ENCODE measurements around the gene SEL1L3. TPM values are rescaled to one million over a fixed set of nuclear protein-coding genes. Genes with fewer than 3 reads are reported as not detected.

The SEL1L3 gene
- total RNA-seq, 1 experiment from 2014 or later = 74.7 TPM

DNA sequence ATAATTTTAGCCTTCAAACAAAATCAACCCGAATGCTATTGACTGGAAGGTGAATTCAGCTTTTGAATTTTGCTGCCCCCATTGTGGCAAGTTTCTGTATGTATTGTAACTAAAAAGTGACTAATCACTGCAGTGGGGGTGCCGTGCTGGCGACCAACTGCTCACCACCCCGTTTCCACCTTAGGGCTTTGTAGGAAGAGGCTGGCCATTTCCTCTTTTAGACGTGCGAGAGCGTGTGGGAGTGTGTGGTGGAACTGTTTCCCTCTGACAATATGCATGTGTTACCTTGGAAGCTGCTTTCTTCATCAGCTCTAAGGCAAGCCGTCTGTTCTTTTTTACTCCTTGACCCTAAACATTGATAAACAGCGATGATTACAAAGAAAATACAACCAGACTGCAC lies 78.8 kb downstream of the SEL1L3 start:
- in situ Hi-C loops (cut with HindIII; ENCODE audit: low pct_unique_long_range_greater_than_20kb, low sequenced_read_pairs) = loop anchor here (25.0 kb wide), 1 partner anchor 347 kb away; no protein-coding TSS in a partner anchor
- DNase-seq (ENCODE audit: low read depth, low spot score) = no peak

DNA sequence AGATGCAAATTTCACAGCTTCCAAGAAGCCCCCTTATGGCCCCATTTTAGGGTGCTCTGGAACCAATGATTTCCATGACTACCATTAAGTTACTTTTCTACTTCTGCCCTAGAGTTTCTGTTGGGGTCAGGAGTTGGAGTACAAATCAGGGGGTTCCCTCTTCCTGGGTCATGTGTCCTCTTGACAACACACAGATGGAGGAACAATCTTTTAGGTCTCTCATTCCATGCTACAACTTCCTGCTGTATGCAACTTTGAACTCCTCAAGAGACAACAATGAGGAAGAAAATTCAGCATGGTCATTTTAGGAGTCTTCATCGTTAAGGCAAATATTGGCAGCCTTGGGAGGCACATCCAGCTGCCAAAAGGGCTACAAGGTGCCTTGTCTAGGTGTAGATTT lies 79.7 kb downstream of the SEL1L3 start:
- no peak for DNase-seq (ENCODE audit: low read depth, low spot score)
- in situ Hi-C loops (cut with HindIII; ENCODE audit: low pct_unique_long_range_greater_than_20kb, low sequenced_read_pairs) = loop anchor here (25.0 kb wide), 1 partner anchor 346 kb away; no protein-coding TSS in a partner anchor

GRCh38 chr4:25782482-25782881 lies 80.3 kb downstream of the SEL1L3 start:
- no peak for DNase-seq (ENCODE audit: low read depth, low spot score)
- in situ Hi-C loops (cut with HindIII; ENCODE audit: low pct_unique_long_range_greater_than_20kb, low sequenced_read_pairs) = loop anchor here (25.0 kb wide), 1 partner anchor 345 kb away; no protein-coding TSS in a partner anchor

DNA sequence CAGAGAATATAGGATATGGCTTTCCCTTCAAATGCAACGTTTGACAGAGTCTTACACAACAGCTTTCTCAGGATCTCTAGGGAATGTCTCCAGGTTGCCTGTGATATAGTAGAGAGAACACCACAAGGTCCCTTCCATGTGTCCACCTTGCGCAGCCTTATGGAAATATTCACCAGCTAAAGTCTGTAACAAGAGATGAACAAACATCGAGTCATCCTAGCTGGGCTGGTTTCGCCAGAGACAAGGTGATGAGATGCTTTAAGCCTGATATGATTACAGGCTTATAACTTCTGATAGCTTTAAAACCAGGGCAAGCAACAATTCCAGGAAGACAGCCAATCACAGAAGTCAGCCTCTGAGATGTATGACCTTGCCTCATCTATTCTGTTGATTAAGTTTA lies 83.8 kb downstream of the SEL1L3 start:
- in situ Hi-C loops (cut with HindIII; ENCODE audit: low pct_unique_long_range_greater_than_20kb, low sequenced_read_pairs) = loop anchor here (25.0 kb wide), 1 partner anchor 342 kb away; no protein-coding TSS in a partner anchor

GRCh38 chr4:25776795-25777194 lies 86.0 kb downstream of the SEL1L3 start:
- in situ Hi-C loops (cut with HindIII; ENCODE audit: low pct_unique_long_range_greater_than_20kb, low sequenced_read_pairs) = loop anchor here (25.0 kb wide), 1 partner anchor 339 kb away; no protein-coding TSS in a partner anchor
- no peak for DNase-seq (ENCODE audit: low read depth, low spot score)

More for the DNA sequence above, 83.8 kb downstream of the SEL1L3 start:
- DNase-seq (ENCODE audit: low read depth, low spot score) = no peak

DNA sequence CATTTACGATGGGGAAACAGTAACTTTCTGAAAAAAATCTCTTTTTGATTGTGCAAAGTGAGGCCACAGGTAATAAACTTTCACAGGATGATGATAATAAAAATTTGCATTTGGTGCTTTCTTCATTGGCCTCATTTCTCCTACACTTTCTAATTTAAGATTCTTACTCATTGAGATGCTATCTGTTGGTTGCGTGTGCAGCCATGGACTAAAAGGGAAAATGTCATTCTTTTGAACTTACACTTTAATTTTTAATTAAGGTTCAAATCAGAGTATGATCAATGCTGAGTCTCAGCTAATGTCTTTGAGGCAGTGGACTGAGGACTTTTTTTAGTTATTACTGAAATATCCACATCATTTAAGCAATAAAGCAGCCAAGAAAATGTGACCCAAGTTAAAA lies 87.6 kb downstream of the SEL1L3 start:
- in situ Hi-C loops (cut with HindIII; ENCODE audit: low pct_unique_long_range_greater_than_20kb, low sequenced_read_pairs) = loop anchor here (25.0 kb wide), 1 partner anchor 338 kb away; no protein-coding TSS in a partner anchor
- no peak for DNase-seq (ENCODE audit: low read depth, low spot score)

- in situ Hi-C loops (cut with HindIII; ENCODE audit: low pct_unique_long_range_greater_than_20kb, low sequenced_read_pairs) = no loop called here
- DNase-seq (ENCODE audit: low read depth, low spot score) = no peak
Observed at GRCh38 chr4:25773358-25773757, 89.4 kb downstream of the SEL1L3 start.

DNA sequence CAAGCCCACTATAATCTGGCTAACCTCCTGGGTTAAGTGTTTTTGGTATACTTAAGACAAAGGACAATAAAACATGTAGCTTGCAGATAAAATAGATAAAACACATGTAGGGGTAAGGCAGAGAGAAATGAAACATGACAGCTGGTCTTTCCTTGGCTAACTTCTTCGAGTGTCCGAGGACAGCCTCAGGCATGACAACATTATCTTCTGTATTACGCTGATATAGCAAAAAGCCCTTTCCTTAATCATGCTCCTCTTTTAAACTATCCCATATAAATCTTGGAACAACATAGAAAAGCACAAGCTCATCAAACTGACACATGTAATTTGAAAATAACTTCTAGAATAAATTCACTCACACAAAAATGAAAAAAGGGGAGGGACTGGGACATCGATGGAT lies 91.1 kb downstream of the SEL1L3 start:
- in situ Hi-C loops (cut with HindIII; ENCODE audit: low pct_unique_long_range_greater_than_20kb, low sequenced_read_pairs) = no loop called here
- DNase-seq (ENCODE audit: low read depth, low spot score) = no peak

- no peak for DNase-seq (ENCODE audit: low read depth, low spot score)
- in situ Hi-C loops (cut with HindIII; ENCODE audit: low pct_unique_long_range_greater_than_20kb, low sequenced_read_pairs) = no loop called here
Observed at GRCh38 chr4:25770847-25771246, 91.9 kb downstream of the SEL1L3 start.

DNA sequence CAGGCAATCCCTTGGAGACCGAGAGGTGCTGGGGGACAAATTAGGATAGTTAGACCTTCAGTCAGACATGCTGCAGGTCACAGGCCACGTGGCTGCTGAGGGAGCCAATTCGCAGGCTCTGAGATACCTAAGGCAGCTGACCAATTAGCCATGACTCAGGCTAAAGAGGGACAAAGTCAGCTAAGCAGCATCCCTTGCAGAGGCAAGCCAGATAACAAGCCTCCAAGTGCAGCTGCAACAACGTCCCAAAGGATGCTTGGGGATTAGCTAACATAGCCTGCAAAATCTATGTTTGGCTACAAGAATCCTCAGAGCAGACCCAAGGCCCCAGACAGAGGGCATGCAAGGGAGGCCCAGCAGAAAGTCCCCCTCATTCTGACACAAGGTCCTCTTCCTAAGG lies 93.5 kb downstream of the SEL1L3 start:
- no peak for DNase-seq (ENCODE audit: low read depth, low spot score)
- in situ Hi-C loops (cut with HindIII; ENCODE audit: low pct_unique_long_range_greater_than_20kb, low sequenced_read_pairs) = no loop called here

GRCh38 chr4:25767877-25768725 lies 94.7 kb downstream of the SEL1L3 start:
- in situ Hi-C loops (cut with HindIII; ENCODE audit: low pct_unique_long_range_greater_than_20kb, low sequenced_read_pairs) = no loop called here
- DNase-seq (ENCODE audit: low read depth, low spot score) = peak; percentile 84

DNA sequence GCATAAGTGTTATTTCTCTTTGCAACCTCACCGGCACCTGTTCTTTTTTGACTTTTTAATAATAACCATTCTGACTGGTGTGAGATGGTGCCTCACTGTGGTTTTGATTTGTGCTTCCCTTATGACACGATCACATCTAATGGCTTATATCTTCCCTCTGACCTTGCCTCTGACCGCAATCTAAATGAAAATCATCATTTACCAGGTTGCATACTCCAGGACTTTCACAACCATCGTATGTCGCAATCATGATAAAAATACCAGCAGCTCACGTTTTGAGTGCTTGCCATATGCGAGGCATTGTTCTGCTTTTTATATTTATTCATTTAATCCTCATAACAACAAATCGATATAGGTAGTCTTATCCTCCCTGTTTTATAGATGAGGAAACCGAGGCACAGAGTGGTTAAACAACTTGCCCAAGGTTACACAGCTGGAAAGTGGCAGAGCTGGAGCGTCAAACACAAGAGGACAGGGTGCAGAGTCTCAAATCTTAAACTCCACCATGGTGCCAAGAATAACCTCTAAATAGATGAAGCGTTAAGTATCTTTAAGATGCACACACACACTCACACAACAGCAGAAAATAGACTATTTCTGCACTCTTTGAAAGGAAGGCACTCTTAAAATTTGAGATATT lies 102.2 kb downstream of the SEL1L3 start:
- DNase-seq (ENCODE audit: low read depth, low spot score) = no peak

GRCh38 chr4:25760048-25760447 lies 102.7 kb downstream of the SEL1L3 start:
- in situ Hi-C loops (cut with HindIII; ENCODE audit: low pct_unique_long_range_greater_than_20kb, low sequenced_read_pairs) = no loop called here

More for the DNA sequence above, 102.2 kb downstream of the SEL1L3 start:
- in situ Hi-C loops (cut with HindIII; ENCODE audit: low pct_unique_long_range_greater_than_20kb, low sequenced_read_pairs) = no loop called here

GRCh38 chr4:25759101-25759500 lies 103.7 kb downstream of the SEL1L3 start:
- in situ Hi-C loops (cut with HindIII; ENCODE audit: low pct_unique_long_range_greater_than_20kb, low sequenced_read_pairs) = no loop called here

More at GRCh38 chr4:25760048-25760447, 102.7 kb downstream of the SEL1L3 start:
- no peak for DNase-seq (ENCODE audit: low read depth, low spot score)

DNA sequence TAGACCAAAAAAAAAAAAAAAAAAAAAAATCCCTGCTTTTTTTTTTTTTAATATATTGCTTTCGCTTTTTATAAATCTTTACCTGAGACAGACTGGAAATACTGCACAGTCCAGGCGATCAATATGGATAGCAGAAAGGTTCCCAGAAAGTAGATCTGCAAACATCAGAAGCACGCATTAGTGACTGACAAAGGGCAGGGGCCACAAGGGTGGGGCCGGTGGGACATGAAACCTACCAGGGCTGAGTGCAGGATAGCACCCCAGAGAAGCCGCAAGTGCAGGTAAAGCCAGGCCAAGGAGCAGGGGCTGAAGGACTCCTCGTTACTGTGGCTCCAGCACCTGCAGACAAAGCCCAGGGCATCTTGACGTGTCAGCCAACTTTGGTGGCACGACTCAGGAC lies 105.3 kb downstream of the SEL1L3 start:
- no peak for DNase-seq (ENCODE audit: low read depth, low spot score)
- in situ Hi-C loops (cut with HindIII; ENCODE audit: low pct_unique_long_range_greater_than_20kb, low sequenced_read_pairs) = no loop called here

More at GRCh38 chr4:25759101-25759500, 103.7 kb downstream of the SEL1L3 start:
- DNase-seq (ENCODE audit: low read depth, low spot score) = no peak

GRCh38 chr4:25756503-25756902 lies 106.3 kb downstream of the SEL1L3 start:
- no peak for DNase-seq (ENCODE audit: low read depth, low spot score)
- in situ Hi-C loops (cut with HindIII; ENCODE audit: low pct_unique_long_range_greater_than_20kb, low sequenced_read_pairs) = no loop called here

DNA sequence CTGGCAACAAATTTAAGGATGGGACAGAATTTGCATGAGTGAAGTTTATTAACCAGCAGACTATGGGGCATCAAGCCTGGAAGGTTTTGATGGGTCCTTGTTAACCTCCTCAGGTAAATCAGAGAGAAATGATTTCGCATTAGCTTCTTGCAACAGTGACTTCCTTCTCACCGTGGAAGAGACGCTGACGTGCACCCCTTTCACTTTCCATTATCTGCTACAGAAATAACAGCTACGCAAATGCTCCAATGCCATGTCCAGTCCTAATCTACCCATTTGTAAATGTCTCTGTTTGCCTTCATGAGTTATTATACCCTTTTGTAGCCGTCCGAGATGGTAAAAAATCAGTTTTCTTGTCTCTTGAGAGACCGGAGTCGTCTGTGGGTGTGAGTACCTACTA lies 106.9 kb downstream of the SEL1L3 start:
- DNase-seq (ENCODE audit: low read depth, low spot score) = no peak
- in situ Hi-C loops (cut with HindIII; ENCODE audit: low pct_unique_long_range_greater_than_20kb, low sequenced_read_pairs) = no loop called here

DNA sequence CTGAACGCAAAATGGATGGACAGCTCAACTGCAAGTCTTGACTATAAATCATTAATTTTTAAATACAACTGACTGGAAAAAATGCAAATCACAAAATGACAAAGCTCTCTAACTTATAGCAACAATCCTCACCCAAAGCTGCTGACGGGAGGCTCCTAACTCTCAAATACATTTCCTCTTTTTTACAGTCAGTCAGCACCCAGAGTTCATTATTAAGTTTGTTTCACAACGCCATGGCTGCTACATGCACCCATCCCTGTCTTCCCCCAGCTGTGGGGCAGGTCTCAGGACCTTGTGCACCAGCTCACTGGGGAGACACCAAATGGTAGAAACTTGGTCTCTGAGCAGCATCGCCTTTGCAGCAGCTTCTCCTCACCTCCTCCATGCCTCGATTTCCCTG lies 109.5 kb downstream of the SEL1L3 start:
- in situ Hi-C loops (cut with HindIII; ENCODE audit: low pct_unique_long_range_greater_than_20kb, low sequenced_read_pairs) = no loop called here

More for the DNA sequence above, 109.5 kb downstream of the SEL1L3 start:
- no peak for DNase-seq (ENCODE audit: low read depth, low spot score)
